GM19463 (cell line): ENCODE data around the gene CYP2A7.
"Not testable (repeated sequence)": the region's sequence is repeated elsewhere in the genome, so short reads cannot be mapped to it uniquely, and the experiment has no call there.

Experiments used
- ATAC-seq: cut with Tn5 transposase; IDR thresholded peaks from one replicate; pipeline ENCODE4 v1.9.1; 2021; ENCODE audit warnings: mild to moderate bottlenecking, moderate library complexity; ENCODE audit not compliant: unreplicated experiment

Gene CYP2A7

GRCh38 chr19:40882062-40882461 is at the start of gene CYP2A7:
Gene CYP2A7 (minus strand): TSS chr19:40882231. CDS start chr19:40882210, 21 bp downstream.
- ATAC-seq: not testable (repeated sequence)

- not testable (repeated sequence) for ATAC-seq
These were observed 48.8 kb upstream of the CYP2A7 start for GRCh38 chr19:40930799-40931198.

GRCh38 chr19:40929942-40930341 is 47.9 kb upstream of the CYP2A7 start:
- ATAC-seq: not testable (repeated sequence)

- no peak for ATAC-seq
These were observed 46.8 kb upstream of the CYP2A7 start for GRCh38 chr19:40928850-40929249.

- no peak for ATAC-seq
These were observed 45.5 kb upstream of the CYP2A7 start for GRCh38 chr19:40927567-40927966.

GRCh38 chr19:40926276-40926675 is 44.2 kb upstream of the CYP2A7 start:
- ATAC-seq: not testable (repeated sequence)

- no peak for ATAC-seq
These were observed 41.9 kb upstream of the CYP2A7 start for GRCh38 chr19:40923934-40924391.

GRCh38 chr19:40922237-40923160 is 40.5 kb upstream of the CYP2A7 start:
- ATAC-seq: not testable (repeated sequence)

GRCh38 chr19:40921005-40921897 is 39.2 kb upstream of the CYP2A7 start:
- no peak for ATAC-seq

- no peak for ATAC-seq
These were observed 38.4 kb upstream of the CYP2A7 start for GRCh38 chr19:40920300-40921004.

GRCh38 chr19:40919530-40920299 is 37.7 kb upstream of the CYP2A7 start:
- not testable (repeated sequence) for ATAC-seq

- ATAC-seq: not testable (repeated sequence)
These were observed 36.3 kb upstream of the CYP2A7 start for GRCh38 chr19:40918303-40918702.

GRCh38 chr19:40908976-40909375 is 26.9 kb upstream of the CYP2A7 start:
- no peak for ATAC-seq

GRCh38 chr19:40907968-40908735 is 26.1 kb upstream of the CYP2A7 start:
- ATAC-seq: no peak

GRCh38 chr19:40906512-40906911 is 24.5 kb upstream of the CYP2A7 start:
- ATAC-seq: no peak

- ATAC-seq: not testable (repeated sequence)
These were observed 22.7 kb upstream of the CYP2A7 start for GRCh38 chr19:40904673-40905156.

- ATAC-seq: not testable (repeated sequence)
These were observed 20.1 kb upstream of the CYP2A7 start for GRCh38 chr19:40901975-40902750.

GRCh38 chr19:40900521-40900920 is 18.5 kb upstream of the CYP2A7 start:
- not testable (repeated sequence) for ATAC-seq
